Measurements from ENCODE around the gene CFAP92.

Gene CFAP92

GRCh38 chr3:129005526-129006303 is 11.8 kb upstream of the CFAP92 start:
- peak; percentile 24 for DNase-seq

DNA sequence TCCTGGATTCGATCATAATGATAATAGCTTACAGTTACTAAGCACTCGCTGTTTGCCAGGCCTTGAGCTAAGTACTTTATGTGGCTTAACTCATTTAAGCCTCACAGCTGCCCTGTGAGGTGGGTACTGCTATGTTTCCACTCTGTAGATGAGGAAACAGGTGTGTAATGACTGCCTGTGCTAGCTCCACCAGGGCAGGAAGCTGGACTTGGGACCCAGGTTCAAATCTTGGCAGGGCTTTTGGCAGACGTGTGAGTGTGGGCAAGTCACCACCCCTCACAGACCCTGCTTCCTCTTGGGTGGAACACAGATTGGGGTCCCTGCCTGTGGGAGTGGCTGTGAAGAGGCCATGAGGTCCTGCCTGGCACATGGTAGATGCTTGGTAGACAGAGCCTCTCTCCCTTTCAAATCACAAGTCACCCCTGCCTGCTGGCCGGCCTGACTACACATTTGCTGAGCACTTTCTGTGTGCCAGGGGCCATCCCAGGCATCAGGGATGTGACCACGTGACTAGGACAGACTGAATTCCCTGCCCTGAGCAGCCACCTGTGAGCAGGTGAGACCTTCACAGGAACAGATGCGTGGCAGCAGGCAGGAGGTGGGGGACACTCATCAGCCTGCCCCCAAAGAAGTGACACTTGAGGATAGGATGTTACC is 10.9 kb upstream of the CFAP92 start:
- DNase-seq: no peak

- peak; percentile 73 for DNase-seq
Observed at GRCh38 chr3:129003578-129004112, 9.8 kb upstream of the CFAP92 start.

GRCh38 chr3:129002573-129003569 is 9.0 kb upstream of the CFAP92 start:
- DNase-seq: no peak

- DNase-seq: peak; percentile 26
Observed at GRCh38 chr3:129001806-129002572, 8.1 kb upstream of the CFAP92 start.

- no peak for DNase-seq
Observed at GRCh38 chr3:129001101-129001805, 7.4 kb upstream of the CFAP92 start, which contains the start of gene EFCC1. Gene EFCC1 (plus strand): TSS chr3:129001304. CDS start chr3:129001629, 325 bp downstream.

- DNase-seq: no peak
Observed at GRCh38 chr3:129000742-129001100, 6.8 kb upstream of the CFAP92 start.

DNA sequence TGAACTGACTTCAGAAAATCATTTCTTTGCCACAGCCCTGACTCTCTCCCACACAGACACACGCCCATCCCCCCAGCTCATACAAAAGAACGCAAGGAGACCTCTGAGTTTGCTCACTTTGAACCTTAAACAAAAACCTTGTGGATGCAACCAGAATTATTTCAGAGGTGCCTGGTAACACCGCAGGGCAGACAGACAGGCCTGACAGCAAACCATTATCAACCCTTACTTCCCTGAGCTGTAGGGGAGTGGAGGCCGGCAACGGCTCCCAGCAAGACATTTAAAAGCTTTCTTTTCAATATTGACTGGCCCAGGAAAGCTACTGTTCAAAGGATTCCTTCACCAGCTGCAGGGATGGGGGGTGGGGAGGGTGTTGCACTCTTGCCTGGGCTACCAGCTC is 5.2 kb upstream of the CFAP92 start:
- peak; percentile 21 for DNase-seq

- no peak for DNase-seq
Observed at GRCh38 chr3:128998561-128998960, 4.7 kb upstream of the CFAP92 start.

DNA sequence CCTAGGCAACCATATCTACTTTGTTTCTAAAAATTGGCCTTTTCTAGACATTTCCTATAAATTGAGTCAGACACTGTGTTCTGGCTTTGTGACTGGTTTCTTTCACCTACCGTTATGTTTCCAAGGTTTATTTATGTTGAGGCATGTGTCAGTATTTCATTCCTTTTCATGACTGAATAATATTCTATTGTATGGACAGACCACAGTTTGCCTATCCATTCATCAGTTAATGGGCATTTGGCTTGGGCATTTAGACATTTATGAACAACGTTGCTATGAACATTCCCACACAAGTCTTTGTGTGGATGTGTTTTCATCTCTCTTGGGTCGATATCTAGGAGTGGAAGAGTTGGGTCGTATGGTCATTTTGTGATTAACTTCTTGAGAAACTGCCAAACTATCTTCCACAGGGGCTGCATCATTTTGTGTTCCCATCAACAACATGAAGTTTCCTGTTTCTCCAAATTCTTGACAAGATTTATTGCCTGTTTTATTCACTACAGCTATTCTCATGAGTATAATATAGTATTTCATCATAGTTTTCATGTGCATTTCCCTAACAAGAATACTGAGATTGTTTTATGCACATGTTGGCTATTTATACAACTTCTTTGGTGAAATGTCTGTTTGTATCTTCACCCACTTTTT is 3.7 kb upstream of the CFAP92 start:
- DNase-seq: no peak

GRCh38 chr3:128996726-128997125 is 2.9 kb upstream of the CFAP92 start:
- DNase-seq: no peak

DNA sequence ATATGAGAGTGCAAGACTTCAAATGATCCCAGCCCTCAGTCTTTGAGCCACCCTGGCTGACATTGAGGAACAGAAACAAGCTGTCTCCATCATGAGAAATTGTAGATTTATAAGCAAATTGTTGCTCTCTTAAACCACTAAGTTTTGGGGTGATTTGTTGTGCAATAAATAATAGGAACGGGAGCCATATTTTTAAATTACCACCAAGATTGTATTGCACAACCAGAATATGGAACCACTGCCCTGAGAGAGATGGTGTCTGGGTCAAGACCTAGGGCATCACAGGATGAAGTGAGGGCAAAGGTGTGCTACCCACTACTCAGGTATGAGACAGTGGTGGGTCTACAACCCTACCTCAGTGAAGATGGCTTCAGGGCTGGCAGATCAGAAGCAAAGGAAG is 2.3 kb upstream of the CFAP92 start:
- DNase-seq: no peak

DNA sequence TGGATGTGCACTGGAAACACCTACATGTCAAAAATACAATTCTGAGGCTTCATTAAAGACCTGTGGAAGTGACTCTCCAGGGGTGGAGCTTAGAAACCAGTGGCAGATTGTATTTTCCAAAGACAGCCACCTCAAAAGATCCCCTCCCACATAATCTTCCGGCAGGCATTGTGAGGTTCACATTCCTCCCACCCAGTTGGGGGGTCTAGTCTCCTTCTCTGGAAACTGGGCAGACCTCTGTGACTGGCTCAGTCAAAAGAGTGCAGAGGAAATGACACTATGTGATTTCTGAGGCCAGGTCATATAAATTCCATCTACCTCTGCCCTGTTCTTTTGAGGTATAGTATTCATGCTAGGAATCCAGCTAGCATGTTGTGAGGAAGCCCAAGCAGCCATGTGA is 1.9 kb upstream of the CFAP92 start:
- no peak for DNase-seq

DNA sequence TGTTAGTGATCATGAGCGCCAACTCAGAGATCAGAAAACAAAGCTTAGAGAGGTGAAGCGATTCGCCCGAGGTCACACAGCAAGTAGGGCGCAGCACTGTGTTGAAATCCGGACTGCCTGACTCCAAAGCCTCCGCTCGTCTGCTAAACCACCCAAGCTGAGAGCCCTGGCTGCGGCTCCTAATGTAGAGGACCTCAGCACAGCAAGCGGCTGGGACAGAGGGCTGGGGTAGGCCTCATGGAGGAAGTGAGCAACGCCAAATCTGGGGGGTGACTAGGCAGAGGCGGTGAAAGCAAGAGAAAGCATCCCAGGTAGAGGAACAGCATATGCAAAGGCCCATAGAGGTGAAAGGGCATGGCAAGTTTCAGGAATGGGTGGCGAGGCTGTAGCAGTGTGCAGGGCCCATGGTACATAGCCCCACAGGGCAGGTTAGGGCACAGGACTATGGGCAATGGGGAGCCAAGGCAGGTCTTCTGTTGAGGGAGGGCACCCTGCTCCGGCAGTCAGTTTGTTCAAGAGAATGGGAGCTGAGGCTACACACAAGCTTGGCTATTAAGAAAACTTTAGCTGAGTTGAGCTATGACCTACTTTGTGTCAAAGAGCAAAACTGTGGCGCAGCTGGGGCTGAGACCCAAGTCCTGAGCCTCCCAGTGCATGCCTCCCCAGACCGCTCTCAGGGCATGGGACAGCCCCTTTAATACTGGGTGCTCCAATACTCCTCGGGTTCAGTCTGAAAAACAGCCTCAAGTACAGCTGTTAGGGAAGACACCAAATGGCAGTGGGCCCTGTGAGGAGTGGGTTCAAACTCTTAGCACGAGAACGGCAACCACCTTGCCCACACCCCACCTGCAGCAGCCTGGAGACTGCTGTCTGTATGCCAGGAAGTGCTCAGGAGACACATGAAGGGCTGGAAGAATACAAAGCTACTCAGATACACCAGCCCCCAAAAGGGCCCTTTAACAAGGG is 988 bp upstream of the CFAP92 start:
- DNase-seq: no peak

GRCh38 chr3:128994173-128994512 is 267 bp upstream of the CFAP92 start:
- DNase-seq: no peak

DNA sequence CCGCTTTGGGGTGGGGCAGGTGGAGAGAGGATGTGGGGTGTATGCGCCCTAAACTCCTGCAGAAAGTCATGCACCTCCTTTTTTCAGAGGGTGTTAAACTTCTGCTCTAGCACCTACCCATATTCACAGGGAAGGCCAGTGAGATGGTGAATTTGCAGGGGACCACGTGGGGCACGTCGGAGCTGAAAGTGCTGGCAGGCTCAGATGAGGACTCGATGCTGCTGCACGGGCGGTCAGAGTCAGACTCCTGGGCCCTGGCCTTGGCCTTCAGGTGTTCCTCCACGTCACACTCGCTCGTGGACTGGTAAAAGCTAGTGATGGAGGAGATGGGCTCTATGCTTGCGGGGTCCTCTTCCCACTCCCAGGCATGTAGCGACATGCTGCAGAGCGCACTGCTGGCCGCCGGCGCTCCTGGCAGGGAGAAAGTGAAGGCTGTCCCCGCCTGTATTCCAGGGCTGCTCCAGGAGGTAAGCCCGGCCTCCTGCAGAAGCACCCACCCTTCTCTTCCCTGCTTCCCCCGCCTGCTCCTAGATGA is 883 bp downstream of the CFAP92 start:
- no peak for DNase-seq

GRCh38 chr3:128991355-128991895 is 2.5 kb downstream of the CFAP92 start:
- no peak for DNase-seq

GRCh38 chr3:128988286-128988685 is 5.6 kb downstream of the CFAP92 start:
- DNase-seq: no peak

All from CD4-positive, alpha-beta T cell treated with Interleukin-6 for 4 hours (primary cell).